CD14-positive monocyte (primary cell): ENCODE measurements around the gene CRISPLD2. TPM values are rescaled to one million over a fixed set of nuclear protein-coding genes. Genes with fewer than 3 reads are reported as not detected.

Experiments
- DNase-seq, 3 donors: peaks; one replicate each; pipeline ENCODE4 v3.0.0-alpha.2; 2011 to 2022
- H2AFZ ChIP-seq: 2 replicates; pipeline ENCODE4 v1.6.0; 2012; ENCODE audit warnings: mild to moderate bottlenecking, low read depth, low read length, inconsistent platforms; ENCODE audit not compliant: insufficient read depth, poor library complexity, severe bottlenecking
- H3K27ac ChIP-seq, 2 donors: 1 replicate in 1 of 2; 2 replicates in 1 of 2; pipeline ENCODE4 v1.5.1; 2012 to 2013; ENCODE audit warnings: low read length in 2 of 2, control low read depth in 1 of 2, inconsistent platforms in 1 of 2, low read depth in 1 of 2, mild to moderate bottlenecking in 1 of 2
- H3K27me3 ChIP-seq, 2 donors: one replicate each; pipeline versions ENCODE4 v1.6.0 to v1.6.1; 2011 to 2013; ENCODE audit warnings: low read length in 2 of 2; ENCODE audit not compliant: control insufficient read depth in 2 of 2, insufficient read depth in 2 of 2
- H3K36me3 ChIP-seq, 2 donors: replicated peaks in 1 of 2; 1 replicate in 1 of 2; 2 replicates in 1 of 2; pipeline versions ENCODE4 v1.5.1 to v1.6.1; 2012 to 2013; ENCODE audit warnings: low read length in 2 of 2, control low read depth in 1 of 2, inconsistent platforms in 1 of 2, mild to moderate bottlenecking in 1 of 2; ENCODE audit not compliant: insufficient read depth in 2 of 2, control insufficient read depth in 1 of 2
- H3K4me1 ChIP-seq, 2 donors: 1 replicate in 1 of 2; 2 replicates in 1 of 2; pipeline versions ENCODE4 v1.5.1 to v1.6.1; 2012 to 2013; ENCODE audit warnings: low read length in 2 of 2, control low read depth in 1 of 2, inconsistent platforms in 1 of 2, mild to moderate bottlenecking in 1 of 2, moderate library complexity in 1 of 2; ENCODE audit not compliant: insufficient read depth in 2 of 2, control insufficient read depth in 1 of 2
- H3K4me2 ChIP-seq: replicated peaks from 2 replicates; pipeline ENCODE3; 2012; ENCODE audit warnings: low read length, moderate library complexity, mild to moderate bottlenecking; ENCODE audit not compliant: poor library complexity, severe bottlenecking; ENCODE audit errors: extremely low read depth
- H3K4me3 ChIP-seq, 3 experiments: fragments of 200-600 bp in 1 of 3; sonication (generic) in 1 of 3; replicated peaks in 1 of 3; 1 replicate in 2 of 3; 2 replicates in 1 of 3; pipeline ENCODE4 v1.5.1; 2011 to 2013; ENCODE audit warnings: low read length in 3 of 3, mild to moderate bottlenecking in 3 of 3, control low read depth in 2 of 3, low read depth in 2 of 3, inconsistent platforms in 1 of 3, moderate library complexity in 1 of 3
- H3K79me2 ChIP-seq: 2 replicates; pipeline ENCODE4 v1.6.0; 2012; ENCODE audit warnings: mild to moderate bottlenecking, control low read depth, inconsistent platforms, low read length, moderate library complexity; ENCODE audit not compliant: insufficient read depth
- H3K9ac ChIP-seq: 2 replicates; pipeline ENCODE4 v1.6.0; 2017; ENCODE audit warnings: low read length, mild to moderate bottlenecking; ENCODE audit not compliant: insufficient read depth, poor library complexity, severe bottlenecking
- H3K9me3 ChIP-seq, 2 donors: replicated peaks in 1 of 2; 1 replicate in 1 of 2; 2 replicates in 1 of 2; pipeline versions ENCODE4 v1.5.1 to v1.6.1; 2012 to 2013; ENCODE audit warnings: low read length in 2 of 2, control low read depth in 1 of 2; ENCODE audit not compliant: control insufficient read depth in 1 of 2, insufficient read depth in 1 of 2
- H4K20me1 ChIP-seq: 2 replicates; pipeline ENCODE4 v1.6.0; 2012; ENCODE audit warnings: mild to moderate bottlenecking, low read length, control low read depth, moderate library complexity; ENCODE audit not compliant: insufficient read depth
- H3K27ac Mint-ChIP-seq, 7 donors: one replicate each; pipeline ENCODE4 v1.8.0; 2020; ENCODE audit warnings: mild to moderate bottlenecking in 7 of 7, mixed read lengths in 7 of 7, moderate library complexity in 6 of 7, inconsistent platforms in 2 of 7
- H3K27me3 Mint-ChIP-seq, 3 donors: one replicate each; pipeline ENCODE4 v1.8.0; 2021 to 2022; ENCODE audit warnings: low read depth in 3 of 3, mild to moderate bottlenecking in 3 of 3, mixed read lengths in 3 of 3, moderate library complexity in 3 of 3, inconsistent platforms in 1 of 3
- H3K36me3 Mint-ChIP-seq, 2 donors: one replicate each; pipeline ENCODE4 v1.8.0; 2020; ENCODE audit warnings: mixed read lengths in 2 of 2, inconsistent platforms in 1 of 2, mild to moderate bottlenecking in 1 of 2
- H3K4me1 Mint-ChIP-seq: one replicate; pipeline ENCODE4 v1.8.0; 2020; ENCODE audit warnings: mild to moderate bottlenecking, mixed read lengths
- H3K4me3 Mint-ChIP-seq, 2 donors: one replicate each; pipeline ENCODE4 v1.8.0; 2020; ENCODE audit warnings: mild to moderate bottlenecking in 2 of 2, mixed read lengths in 2 of 2, moderate library complexity in 1 of 2
- H3K9me3 Mint-ChIP-seq, 7 donors: one replicate each; pipeline ENCODE4 v1.8.0; 2020 to 2022; ENCODE audit warnings: mixed read lengths in 7 of 7, mild to moderate bottlenecking in 6 of 7, moderate library complexity in 6 of 7, inconsistent platforms in 2 of 7
- WGBS: methylation state at CpG from one replicate; pipeline ENCODE4 v1.1.5; 2013; ENCODE audit warnings: missing lambda C conversion rate; ENCODE audit not compliant: insufficient coverage; 5-methylcytosine and 5-hydroxymethylcytosine counted together
- intact Hi-C, 2 donors: fragments of 100-400 bp; cut with micrococcal nuclease; formaldehyde crosslinking; loops; one replicate each; pipeline versions ENCODE4 v1.15.0 to v1.15.1; 2023
- polyA plus RNA-seq, 3 donors: library from polyadenylated mRNA; depleted of rRNA in 1 of 3; unstranded in 2 of 3; stranded (reverse) in 1 of 3; fragments of 300-500 nt in 2 of 3; fragments of >200 nt in 1 of 3; fragmentation: Illumina TruSeq in 2 of 3; gene quantifications; 1 replicate in 2 of 3; 2 replicates in 1 of 3; pipeline ENCODE4 v1.2.3, GENCODE V29; 2012 to 2021
- TF ChIP-seq, protein P1 (sequence below): fragments of 200-600 bp; IDR thresholded peaks from one replicate; pipeline ENCODE4 v1.8.0; 2022; ENCODE audit warnings: antibody characterized with exemption, mild to moderate bottlenecking

The CRISPLD2 gene
- polyA plus RNA-seq, 3 donors = 40.7 to 90.4 (median 69.0) TPM

DNA sequence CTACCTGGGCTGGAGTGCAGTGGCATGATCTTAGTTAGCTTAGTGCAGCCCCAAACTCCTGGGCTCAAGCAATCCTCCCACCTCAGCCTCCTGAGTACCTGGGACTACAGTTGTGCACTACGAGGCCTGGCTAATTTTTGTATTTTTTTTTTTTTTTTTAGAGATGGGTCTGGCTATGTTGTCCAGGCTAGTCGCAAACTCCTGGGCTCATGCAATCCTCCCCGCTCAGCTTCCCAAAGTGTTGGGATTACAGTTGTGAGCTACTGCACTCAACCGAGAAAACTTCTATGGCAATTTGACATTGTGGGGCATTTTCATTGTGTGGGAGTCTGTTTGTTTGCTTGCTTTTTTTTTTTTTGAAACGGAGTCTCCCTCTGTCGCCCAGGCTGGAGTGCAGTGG lies 30.0 kb downstream of the CRISPLD2 start:
- 100% methylated on average over 3 of the region's 6 CpGs for WGBS
- H3K9me3 Mint-ChIP-seq = peaks cover 0 to 6% (median 0%) of the 10 kb centered on the region in 7 donors
- no peaks in the 10 kb centered on the region for H3K4me1 Mint-ChIP-seq
- H3K9me3 ChIP-seq = peaks cover 0 to 3% of the 10 kb centered on the region in 2 donors
- no peak overlapping the region for H3K4me3 ChIP-seq
- H3K79me2 ChIP-seq = no peaks in the 10 kb centered on the region
- intact Hi-C loops = no loop called here
- DNase-seq = no peak
- no peaks in the 10 kb centered on the region for H3K27me3 ChIP-seq
- no peak overlapping the region for H3K9ac ChIP-seq
- TF ChIP-seq, protein P1, sequence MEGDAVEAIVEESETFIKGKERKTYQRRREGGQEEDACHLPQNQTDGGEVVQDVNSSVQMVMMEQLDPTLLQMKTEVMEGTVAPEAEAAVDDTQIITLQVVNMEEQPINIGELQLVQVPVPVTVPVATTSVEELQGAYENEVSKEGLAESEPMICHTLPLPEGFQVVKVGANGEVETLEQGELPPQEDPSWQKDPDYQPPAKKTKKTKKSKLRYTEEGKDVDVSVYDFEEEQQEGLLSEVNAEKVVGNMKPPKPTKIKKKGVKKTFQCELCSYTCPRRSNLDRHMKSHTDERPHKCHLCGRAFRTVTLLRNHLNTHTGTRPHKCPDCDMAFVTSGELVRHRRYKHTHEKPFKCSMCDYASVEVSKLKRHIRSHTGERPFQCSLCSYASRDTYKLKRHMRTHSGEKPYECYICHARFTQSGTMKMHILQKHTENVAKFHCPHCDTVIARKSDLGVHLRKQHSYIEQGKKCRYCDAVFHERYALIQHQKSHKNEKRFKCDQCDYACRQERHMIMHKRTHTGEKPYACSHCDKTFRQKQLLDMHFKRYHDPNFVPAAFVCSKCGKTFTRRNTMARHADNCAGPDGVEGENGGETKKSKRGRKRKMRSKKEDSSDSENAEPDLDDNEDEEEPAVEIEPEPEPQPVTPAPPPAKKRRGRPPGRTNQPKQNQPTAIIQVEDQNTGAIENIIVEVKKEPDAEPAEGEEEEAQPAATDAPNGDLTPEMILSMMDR = no peak
- H3K4me1 ChIP-seq = no peaks in the 10 kb centered on the region
- H3K27ac ChIP-seq = no peak overlapping the region
- H3K27me3 Mint-ChIP-seq = peaks cover 7 to 22% (median 11%) of the 10 kb centered on the region in 3 donors
- no peak overlapping the region for H2AFZ ChIP-seq
- no peak overlapping the region for H3K4me3 Mint-ChIP-seq
- H4K20me1 ChIP-seq = peaks cover 13% of the 10 kb centered on the region
- H3K4me2 ChIP-seq = no peak overlapping the region
- no peak overlapping the region for H3K27ac Mint-ChIP-seq
- H3K36me3 Mint-ChIP-seq = peaks cover 89 to 98% of the 10 kb centered on the region in 2 donors
- peaks cover 61 to 100% of the 10 kb centered on the region in 2 donors for H3K36me3 ChIP-seq

DNA sequence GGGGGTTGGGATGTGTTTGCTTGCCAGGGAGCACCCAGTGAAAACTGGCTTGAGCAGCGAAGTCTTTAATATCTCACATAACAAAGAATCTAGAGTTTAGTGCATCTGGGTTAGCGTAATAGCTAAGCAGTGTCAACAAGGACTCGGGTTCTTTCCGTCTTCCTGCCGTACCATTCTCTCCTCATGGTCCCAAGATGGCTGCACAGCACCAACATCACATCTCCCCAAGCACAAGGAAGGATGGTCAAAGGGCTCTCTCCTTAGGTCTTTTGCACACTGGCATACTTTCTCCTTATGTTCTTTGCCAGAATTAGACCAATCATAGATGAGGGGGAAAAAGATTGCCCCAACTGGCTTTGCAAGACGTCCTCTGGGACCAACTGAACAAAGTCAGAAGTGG lies 30.9 kb downstream of the CRISPLD2 start:
- peaks cover 58 to 100% of the 10 kb centered on the region in 2 donors for H3K36me3 ChIP-seq
- 100% methylated on average over 3 of the region's 6 CpGs for WGBS
- no peak overlapping the region for H2AFZ ChIP-seq
- Mint-ChIP-seq H3K27ac (no peak overlapping the region), H3K27me3 (peaks cover 7 to 22% (median 11%) of the 10 kb centered on the region in 3 donors), H3K4me1 (no peaks in the 10 kb centered on the region), H3K36me3 (peaks cover 89 to 98% of the 10 kb centered on the region in 2 donors), H3K9me3 (peaks cover 0 to 6% (median 0%) of the 10 kb centered on the region in 7 donors), H3K4me3 (no peak overlapping the region)
- H3K9ac ChIP-seq = no peak overlapping the region
- no peaks in the 10 kb centered on the region for H3K27me3 ChIP-seq
- H3K9me3 ChIP-seq = peaks cover 0 to 3% of the 10 kb centered on the region in 2 donors
- DNase-seq = no peak
- peaks cover 9% of the 10 kb centered on the region for H4K20me1 ChIP-seq
- no peaks in the 10 kb centered on the region for H3K79me2 ChIP-seq
- no peak overlapping the region for H3K27ac ChIP-seq
- H3K4me1 ChIP-seq = no peaks in the 10 kb centered on the region
- no peak overlapping the region for H3K4me2 ChIP-seq
- no peak overlapping the region for H3K4me3 ChIP-seq
- TF ChIP-seq, protein P1 = no peak
- intact Hi-C loops = no loop called here
